Measurements from ENCODE around the gene SPEG.
"Not testable (repeated sequence)": the region's sequence is repeated elsewhere in the genome, so short reads cannot be mapped to it uniquely, and the experiment has no call there.

Gene SPEG

GRCh38 chr2:219404954-219405353, 29.7 kb upstream of the SPEG start:
- no peak for DNase-seq (ENCODE audit: low read depth in 2 of 2)

- DNase-seq (ENCODE audit: low read depth in 2 of 2): no peak
Observed at GRCh38 chr2:219405451-219405850, 29.2 kb upstream of the SPEG start.

DNA sequence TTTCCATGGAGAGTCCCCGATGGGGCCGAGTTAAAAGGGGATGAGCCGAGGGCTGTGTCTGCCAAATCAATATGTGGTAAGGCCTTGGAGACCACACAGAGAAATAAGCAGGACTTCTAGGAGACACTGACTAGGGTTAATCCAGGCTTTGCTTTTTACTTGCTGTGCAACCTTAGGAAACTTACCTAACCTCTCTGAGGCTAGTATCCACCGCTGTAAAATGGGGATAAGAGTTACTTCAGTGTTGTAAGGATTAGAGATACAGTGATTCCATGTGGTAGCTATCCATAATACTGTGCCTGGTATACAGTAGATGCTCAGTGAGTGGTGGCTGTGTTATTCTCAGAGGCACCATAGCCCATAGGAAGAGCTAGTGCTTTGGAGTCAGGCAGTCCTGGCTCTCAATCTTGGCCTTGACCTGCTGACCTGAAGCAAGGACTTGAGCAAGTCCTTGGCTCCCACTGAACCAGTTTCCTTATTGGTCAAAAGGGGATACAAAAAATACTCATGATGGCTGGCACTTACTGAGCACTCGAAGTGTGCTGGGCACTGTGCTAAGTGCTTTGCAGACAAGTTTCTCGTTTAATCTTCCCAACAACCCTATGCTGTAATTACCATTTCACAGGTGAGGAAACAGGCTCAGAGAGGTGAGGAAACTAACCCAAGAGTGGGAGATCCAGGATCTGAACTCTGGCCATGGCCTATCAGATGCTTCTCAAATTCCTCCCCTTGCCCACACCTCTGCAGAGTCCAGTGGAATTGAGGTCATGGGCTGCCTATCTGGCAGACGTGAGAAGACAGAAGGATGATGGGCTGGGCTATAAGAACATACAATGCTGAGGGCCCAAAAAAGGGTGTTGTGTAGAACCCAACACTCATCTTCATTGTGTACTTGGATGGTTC, 28.4 kb upstream of the SPEG start:
- DNase-seq (ENCODE audit: low read depth in 2 of 2): no peak

GRCh38 chr2:219406861-219407230, 27.8 kb upstream of the SPEG start:
- DNase-seq (ENCODE audit: low read depth in 2 of 2): no peak

- DNase-seq (ENCODE audit: low read depth in 2 of 2): not testable (repeated sequence)
Observed at GRCh38 chr2:219407343-219407742, 27.3 kb upstream of the SPEG start.

- DNase-seq (ENCODE audit: low read depth in 2 of 2): no peak
Observed at GRCh38 chr2:219408204-219408603, 26.4 kb upstream of the SPEG start.

GRCh38 chr2:219408631-219409030, 26.0 kb upstream of the SPEG start:
- no peak for DNase-seq (ENCODE audit: low read depth in 2 of 2)

- DNase-seq (ENCODE audit: low read depth in 2 of 2): no peak
Observed at GRCh38 chr2:219409619-219410018, 25.0 kb upstream of the SPEG start.

DNA sequence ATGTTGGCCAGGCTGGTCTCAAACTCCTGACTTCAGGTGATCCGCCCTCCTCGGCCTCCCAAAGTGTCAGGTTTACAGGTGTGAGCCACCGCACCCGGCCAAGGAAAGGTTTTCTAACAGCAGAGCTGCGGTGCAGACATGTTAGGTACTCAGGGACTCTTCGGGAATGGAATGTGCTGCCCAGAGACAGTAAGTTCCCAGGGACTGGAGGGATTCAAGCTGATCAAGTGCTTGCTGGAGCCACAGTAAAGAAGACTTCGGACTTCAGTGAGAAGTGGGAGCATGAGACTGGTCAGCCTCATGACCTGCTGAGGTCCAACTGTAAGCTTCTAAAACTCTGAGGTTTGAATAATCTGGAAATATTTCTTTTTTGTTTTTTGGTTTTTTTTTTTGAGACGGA, 24.3 kb upstream of the SPEG start:
- no peak for DNase-seq (ENCODE audit: low read depth in 2 of 2)

DNA sequence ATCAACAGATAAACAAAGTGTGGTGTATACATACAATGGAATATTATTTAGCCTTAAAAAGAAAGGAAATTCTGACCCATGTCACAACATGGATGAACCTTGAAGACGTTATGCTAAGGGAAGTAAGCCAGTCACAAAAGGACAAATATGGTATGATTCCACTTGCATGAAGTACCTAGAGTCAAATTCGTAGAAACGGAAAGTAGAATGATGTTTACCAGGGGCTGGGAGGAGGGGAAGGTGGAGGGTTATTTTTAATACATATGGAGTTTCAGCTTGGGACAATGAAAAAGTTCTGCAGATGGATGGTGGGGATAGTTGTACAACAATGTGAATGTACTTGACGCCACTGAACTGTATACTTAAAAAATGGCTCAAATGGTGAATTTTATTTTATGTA, 19.8 kb upstream of the SPEG start:
- no peak for DNase-seq (ENCODE audit: low read depth in 2 of 2)

DNA sequence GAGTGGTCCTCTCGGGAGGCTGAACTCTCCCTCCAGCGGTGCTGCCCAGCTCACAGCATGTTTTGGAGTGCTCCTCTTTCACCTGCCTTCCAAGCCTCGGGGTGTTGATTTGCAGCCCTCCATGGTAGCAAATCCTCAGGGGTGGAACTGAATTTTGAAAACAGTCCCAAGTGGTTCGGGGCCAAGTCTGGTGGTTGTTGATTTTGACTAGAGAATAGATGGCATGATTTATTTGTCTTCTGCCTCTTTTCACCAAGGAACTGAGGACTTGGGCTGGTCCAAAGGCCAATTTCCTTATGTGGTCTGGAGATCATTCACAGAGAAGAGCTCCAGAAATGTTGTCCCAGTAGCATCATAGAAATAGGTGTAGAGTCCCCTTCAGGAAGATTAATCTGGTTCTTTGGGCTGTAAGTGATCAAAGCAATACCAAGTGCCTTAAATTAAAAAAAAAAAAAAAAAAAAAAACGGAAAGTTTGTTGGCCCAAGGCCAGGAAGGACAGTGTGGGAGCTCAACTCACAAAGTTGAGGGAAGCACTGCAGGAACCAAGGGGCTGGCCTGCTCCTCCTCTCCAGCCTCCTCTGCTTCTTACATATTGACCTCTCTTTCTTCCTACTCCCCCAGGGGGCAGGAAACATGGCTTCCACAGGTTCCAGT, 18.9 kb upstream of the SPEG start:
- no peak for DNase-seq (ENCODE audit: low read depth in 2 of 2)

DNA sequence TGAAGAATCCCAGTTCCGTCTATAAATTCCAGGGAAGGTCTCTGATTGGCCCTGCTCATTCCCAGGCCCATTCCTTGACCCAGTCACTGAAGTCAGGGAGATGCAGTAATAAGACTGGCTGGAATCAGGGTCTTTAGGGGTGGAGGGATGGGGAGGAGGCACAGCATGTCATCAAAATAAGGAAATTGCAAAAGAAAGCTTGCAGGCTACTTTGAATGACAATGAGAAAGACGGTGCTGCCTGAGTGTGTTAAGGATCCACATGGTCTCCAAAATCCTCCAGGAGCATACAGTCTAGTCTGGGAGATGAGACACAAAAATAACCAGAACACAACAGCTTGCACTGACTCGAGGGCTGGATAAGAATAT, 18.4 kb upstream of the SPEG start:
- no peak for DNase-seq (ENCODE audit: low read depth in 2 of 2)

DNA sequence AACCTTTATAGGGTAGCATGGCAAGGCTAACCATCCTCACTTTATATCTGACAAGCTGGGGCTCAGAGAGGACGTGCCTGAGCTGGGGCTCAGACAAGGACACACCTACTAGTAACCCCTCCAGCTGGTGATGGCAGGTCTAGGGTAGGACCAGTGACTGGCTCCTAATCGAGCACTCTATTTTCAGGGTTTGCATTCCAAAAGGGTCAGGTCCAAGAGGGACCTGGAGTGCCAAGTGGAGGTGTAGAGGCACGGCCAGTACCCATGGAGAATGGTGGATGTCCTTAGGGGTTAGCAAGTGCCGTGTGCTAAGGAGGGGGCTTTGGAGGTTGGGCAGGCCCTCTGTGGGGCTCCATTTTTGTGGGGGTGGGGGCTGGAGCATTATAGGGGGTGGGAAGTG, 17.7 kb upstream of the SPEG start:
- no peak for DNase-seq (ENCODE audit: low read depth in 2 of 2)

GRCh38 chr2:219417374-219417773, 17.3 kb upstream of the SPEG start:
- DNase-seq (ENCODE audit: low read depth in 2 of 2): no peak

DNA sequence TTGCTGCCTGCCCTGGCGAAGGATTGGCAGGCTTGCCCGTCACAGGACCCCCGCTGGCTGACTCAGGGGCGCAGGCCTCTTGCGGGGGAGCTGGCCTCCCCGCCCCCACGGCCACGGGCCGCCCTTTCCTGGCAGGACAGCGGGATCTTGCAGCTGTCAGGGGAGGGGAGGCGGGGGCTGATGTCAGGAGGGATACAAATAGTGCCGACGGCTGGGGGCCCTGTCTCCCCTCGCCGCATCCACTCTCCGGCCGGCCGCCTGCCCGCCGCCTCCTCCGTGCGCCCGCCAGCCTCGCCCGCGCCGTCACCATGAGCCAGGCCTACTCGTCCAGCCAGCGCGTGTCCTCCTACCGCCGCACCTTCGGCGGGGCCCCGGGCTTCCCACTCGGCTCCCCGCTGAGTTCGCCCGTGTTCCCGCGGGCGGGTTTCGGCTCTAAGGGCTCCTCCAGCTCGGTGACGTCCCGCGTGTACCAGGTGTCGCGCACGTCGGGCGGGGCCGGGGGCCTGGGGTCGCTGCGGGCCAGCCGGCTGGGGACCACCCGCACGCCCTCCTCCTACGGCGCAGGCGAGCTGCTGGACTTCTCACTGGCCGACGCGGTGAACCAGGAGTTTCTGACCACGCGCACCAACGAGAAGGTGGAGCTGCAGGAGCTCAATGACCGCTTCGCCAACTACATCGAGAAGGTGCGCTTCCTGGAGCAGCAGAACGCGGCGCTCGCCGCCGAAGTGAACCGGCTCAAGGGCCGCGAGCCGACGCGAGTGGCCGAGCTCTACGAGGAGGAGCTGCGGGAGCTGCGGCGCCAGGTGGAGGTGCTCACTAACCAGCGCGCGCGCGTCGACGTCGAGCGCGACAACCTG, 16.3 kb upstream of the SPEG start, which contains the start of gene DES:
DES (plus strand) TSS at position 223 of the 857 bp plus-strand sequence; CDS start at position 309, 86 bp downstream.
- DNase-seq (ENCODE audit: low read depth in 2 of 2): no peak

DNA sequence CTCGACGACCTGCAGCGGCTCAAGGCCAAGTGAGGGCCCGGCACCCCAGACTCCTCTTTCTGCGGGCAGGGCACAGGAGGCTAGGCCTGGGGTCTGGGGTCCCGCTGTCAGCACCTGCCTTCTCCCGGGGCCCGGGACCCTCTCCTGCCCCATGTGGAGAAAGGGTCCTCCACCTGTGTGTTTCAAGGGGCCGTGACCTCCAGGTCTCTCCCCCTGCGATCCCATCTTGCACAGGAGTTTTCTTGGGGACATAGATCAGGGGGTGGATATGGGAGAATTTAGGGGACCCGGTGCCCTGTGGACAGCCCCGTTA, 15.7 kb upstream of the SPEG start:
- DNase-seq (ENCODE audit: low read depth in 2 of 2): no peak

GRCh38 chr2:219419331-219420197, 15.1 kb upstream of the SPEG start:
- no peak for DNase-seq (ENCODE audit: low read depth in 2 of 2)

GRCh38 chr2:219420687-219421086, 14.0 kb upstream of the SPEG start:
- no peak for DNase-seq (ENCODE audit: low read depth in 2 of 2)

DNA sequence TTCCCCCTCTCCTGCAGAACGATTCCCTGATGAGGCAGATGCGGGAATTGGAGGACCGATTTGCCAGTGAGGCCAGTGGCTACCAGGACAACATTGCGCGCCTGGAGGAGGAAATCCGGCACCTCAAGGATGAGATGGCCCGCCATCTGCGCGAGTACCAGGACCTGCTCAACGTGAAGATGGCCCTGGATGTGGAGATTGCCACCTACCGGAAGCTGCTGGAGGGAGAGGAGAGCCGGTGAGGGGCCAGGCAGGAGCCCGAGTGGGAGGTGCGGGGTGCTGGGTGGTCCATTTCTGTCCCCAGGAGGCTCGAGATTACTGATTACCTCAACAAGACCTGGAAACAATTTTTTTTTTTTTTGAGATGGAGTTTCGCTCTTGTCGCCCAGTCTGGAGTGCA, 13.3 kb upstream of the SPEG start:
- no peak for DNase-seq (ENCODE audit: low read depth in 2 of 2)

GRCh38 chr2:219422952-219423534, 11.6 kb upstream of the SPEG start:
- DNase-seq (ENCODE audit: low read depth in 2 of 2): no peak

Data from stimulated activated CD4-positive, alpha-beta T cell treated with anti-CD3 and anti-CD28 coated beads, Interleukin-1b, Interleukin-23, amount 100 ng/mL, for 1 hour (primary cell).